ENCODE data around the gene CCND2.

GRCh38 chr12:4224206-4224889 lies 49.2 kb upstream of the CCND2 start:
- TF ChIP-seq ZBTB33 (IDR thresholded peaks at IDR 0.05), result no peak
- TF ChIP-seq YY1 (IDR thresholded peaks at IDR 0.05), result no peak
- no peak for TF ChIP-seq CTCF (IDR thresholded peaks at IDR 0.05; ENCODE audit: low read depth, low read length, missing input control)
- no peak for TF ChIP-seq REST (IDR thresholded peaks at IDR 0.05)
- no peak for TF ChIP-seq ATF3 (IDR thresholded peaks at IDR 0.05)
- no peak for TF ChIP-seq FOXA1 (IDR thresholded peaks at IDR 0.05)
- TF ChIP-seq TAF1 (conservative IDR thresholded peaks at IDR 0.05), result no peak
- TF ChIP-seq RAD21 (IDR thresholded peaks at IDR 0.05), result no peak
- no peak for TF ChIP-seq SP1 (IDR thresholded peaks at IDR 0.05)
- TF ChIP-seq JUND (IDR thresholded peaks at IDR 0.05), result no peak
- no peak for TF ChIP-seq MAX (IDR thresholded peaks at IDR 0.05)
